NT2/D1 (cell line): ENCODE results near the gene UBASH3B.

Experiments
- YY1 ChIP-seq: IDR thresholded peaks from 2 replicates; pipeline ENCODE4 v1.6.1; 2011; ENCODE audit not compliant: insufficient read length, insufficient read depth
- ZNF274 ChIP-seq: IDR thresholded peaks from 2 replicates; pipeline ENCODE4 v1.6.1; 2011; ENCODE audit warnings: mild to moderate bottlenecking, low read depth, low read length

DNA sequence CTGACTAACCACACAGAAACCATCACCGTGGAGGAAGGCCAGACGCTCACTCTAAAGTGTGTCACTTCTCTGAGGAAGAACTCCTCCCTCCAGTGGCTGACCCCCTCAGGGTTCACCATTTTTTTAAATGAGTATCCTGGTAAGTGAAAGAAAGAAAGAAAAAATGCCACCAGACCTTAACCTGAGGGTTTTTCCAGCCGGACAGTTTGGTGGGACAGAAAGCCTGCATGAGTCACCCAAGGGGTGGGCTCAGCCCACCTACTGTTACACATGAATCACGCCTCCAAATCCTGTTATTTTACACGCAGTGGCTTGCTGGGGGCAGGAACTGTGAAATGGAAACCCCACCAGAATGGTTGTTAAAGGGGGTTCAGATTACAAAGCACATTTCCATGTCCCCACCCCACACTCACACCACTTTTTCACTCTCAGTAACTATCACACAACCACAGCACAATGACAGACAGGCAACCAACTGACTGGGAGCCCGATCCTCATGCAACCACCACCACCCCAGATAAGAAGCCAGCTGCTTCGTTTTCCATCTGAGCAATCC is 194.6 kb downstream of the UBASH3B start:
- TF ChIP-seq YY1 = no peak
- TF ChIP-seq ZNF274 = no peak
